Glutamatergic neuron (in vitro differentiated cells): ENCODE data around the gene MPZL2. TPM values are rescaled to one million over a fixed set of nuclear protein-coding genes. Genes with fewer than 3 reads are reported as not detected.

Experiments used
- DNase-seq: peaks from one replicate; pipeline ENCODE4 v3.0.0; 2022
- H3K27ac Mint-ChIP-seq: one replicate; pipeline ENCODE4 v1.8.0; 2020; ENCODE audit warnings: mild to moderate bottlenecking, mixed read lengths, inconsistent platforms; ENCODE audit not compliant: unreplicated experiment
- H3K27me3 Mint-ChIP-seq: one replicate; pipeline ENCODE4 v1.8.0; 2020; ENCODE audit warnings: mild to moderate bottlenecking, moderate library complexity, mixed read lengths, inconsistent platforms; ENCODE audit not compliant: unreplicated experiment
- H3K36me3 Mint-ChIP-seq: one replicate; pipeline ENCODE4 v1.8.0; 2020; ENCODE audit warnings: mild to moderate bottlenecking, mixed read lengths, inconsistent platforms; ENCODE audit not compliant: unreplicated experiment
- H3K4me1 Mint-ChIP-seq: one replicate; pipeline ENCODE4 v1.8.0; 2020; ENCODE audit warnings: mild to moderate bottlenecking, low read depth, mixed read lengths, inconsistent platforms; ENCODE audit not compliant: unreplicated experiment
- H3K4me3 Mint-ChIP-seq: one replicate; pipeline ENCODE4 v1.8.0; 2020; ENCODE audit warnings: mild to moderate bottlenecking, mixed read lengths, inconsistent platforms; ENCODE audit not compliant: unreplicated experiment
- H3K9me3 Mint-ChIP-seq: one replicate; pipeline ENCODE4 v1.8.0; 2020; ENCODE audit warnings: mild to moderate bottlenecking, moderate library complexity, mixed read lengths, inconsistent platforms; ENCODE audit not compliant: unreplicated experiment
- CTCF ChIP-seq: fragments of 200-600 bp; sonication (generic); IDR thresholded peaks from one replicate; pipeline ENCODE4 v1.5.0; 2021; ENCODE audit not compliant: partially characterized antibody, unreplicated experiment
- total RNA-seq: library from RNA; stranded (reverse); fragmentation: NEBNext Ultra II Directional; extraction: Animal tissue kit (Norgen Biotek cat#: 25700); gene quantifications from one replicate; pipeline ENCODE4 v1.2.1, GENCODE V29; 2021; ENCODE audit not compliant: unreplicated experiment

The MPZL2 gene
- total RNA-seq, 1 donor from 2014 or later = not detected

- TF ChIP-seq CTCF = no peak
- Mint-ChIP-seq H3K27me3 (peaks cover 1% of the 10 kb centered on the region), H3K27ac (no peak overlapping the region), H3K4me1 (peaks cover 8% of the 10 kb centered on the region), H3K9me3 (peaks cover 1% of the 10 kb centered on the region), H3K4me3 (no peak overlapping the region), H3K36me3 (no peaks in the 10 kb centered on the region)
- DNase-seq = no peak
Observed at GRCh38 chr11:118215765-118216164, 48.3 kb downstream of the MPZL2 start.

GRCh38 chr11:118215262-118215661 lies 48.8 kb downstream of the MPZL2 start:
- Mint-ChIP-seq H3K36me3 (no peaks in the 10 kb centered on the region), H3K27ac (no peak overlapping the region), H3K9me3 (peaks cover 1% of the 10 kb centered on the region), H3K27me3 (peaks cover 1% of the 10 kb centered on the region), H3K4me1 (peaks cover 8% of the 10 kb centered on the region), H3K4me3 (no peak overlapping the region)
- no peak for TF ChIP-seq CTCF
- no peak for DNase-seq

GRCh38 chr11:118214210-118214914 lies 49.7 kb downstream of the MPZL2 start:
- H3K4me3 Mint-ChIP-seq = no peak overlapping the region
- no peak for TF ChIP-seq CTCF
- no peaks in the 10 kb centered on the region for H3K36me3 Mint-ChIP-seq
- H3K27ac Mint-ChIP-seq = no peak overlapping the region
- peaks cover 1% of the 10 kb centered on the region for H3K9me3 Mint-ChIP-seq
- no peak for DNase-seq
- H3K27me3 Mint-ChIP-seq = peaks cover 1% of the 10 kb centered on the region
- H3K4me1 Mint-ChIP-seq = peaks cover 8% of the 10 kb centered on the region

GRCh38 chr11:118213781-118214180 lies 50.3 kb downstream of the MPZL2 start:
- DNase-seq = no peak
- Mint-ChIP-seq H3K9me3 (peaks cover 1% of the 10 kb centered on the region), H3K27me3 (peaks cover 1% of the 10 kb centered on the region), H3K27ac (no peak overlapping the region), H3K4me3 (no peak overlapping the region), H3K36me3 (no peaks in the 10 kb centered on the region), H3K4me1 (peaks cover 8% of the 10 kb centered on the region)
- TF ChIP-seq CTCF = no peak

- DNase-seq = no peak
- Mint-ChIP-seq H3K36me3 (no peaks in the 10 kb centered on the region), H3K27me3 (peaks cover 1% of the 10 kb centered on the region)
Observed at GRCh38 chr11:118213201-118213600, 50.9 kb downstream of the MPZL2 start.

More at GRCh38 chr11:118213201-118213600, 50.9 kb downstream of the MPZL2 start:
- H3K27ac Mint-ChIP-seq = no peak overlapping the region
- H3K9me3 Mint-ChIP-seq = peaks cover 1% of the 10 kb centered on the region
- no peak for TF ChIP-seq CTCF
- no peak overlapping the region for H3K4me3 Mint-ChIP-seq
- H3K4me1 Mint-ChIP-seq = peaks cover 8% of the 10 kb centered on the region
